ENCODE data around the gene LKAAEAR1.
"Not testable (repeated sequence)": the region's sequence is repeated elsewhere in the genome, so short reads cannot be mapped to it uniquely, and the experiment has no call there.

Gene LKAAEAR1

DNA sequence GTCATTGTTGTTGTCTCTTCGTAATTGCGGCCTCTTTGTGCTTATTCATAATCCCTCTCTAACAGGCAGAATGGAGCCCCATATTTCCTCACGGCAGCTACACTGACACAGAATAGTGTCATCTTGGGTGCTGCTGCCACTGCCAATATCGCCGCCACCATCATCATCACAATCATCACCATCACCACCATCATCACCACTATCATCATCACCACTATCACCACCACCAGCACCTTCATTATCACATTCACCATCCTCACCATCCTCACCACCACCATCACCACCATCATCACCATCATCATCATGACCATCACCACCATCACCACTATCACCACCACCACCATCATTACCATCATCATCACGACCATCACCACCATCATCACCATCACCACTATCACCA, 12.3 kb upstream of the LKAAEAR1 start:
- DNase-seq = no peak

DNA sequence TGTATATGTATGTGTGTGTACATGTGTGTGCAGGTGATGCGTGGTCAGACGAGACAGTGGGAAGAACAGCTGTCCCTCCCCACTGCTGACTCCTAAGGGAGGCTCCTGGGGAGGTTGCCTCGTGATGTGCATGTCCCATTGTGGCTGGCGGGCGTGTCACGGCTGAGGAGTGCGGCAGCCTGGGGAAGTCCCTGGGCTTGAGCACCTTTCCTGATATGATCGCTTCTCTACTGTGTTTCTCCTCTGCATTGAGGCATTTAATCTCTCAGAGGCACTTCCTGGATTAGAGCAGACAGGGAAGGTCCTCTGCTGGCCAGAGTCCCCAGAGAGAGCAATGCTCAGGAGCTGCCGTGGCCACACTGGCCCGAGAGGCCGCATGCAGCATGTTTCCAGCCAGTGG, 11.7 kb upstream of the LKAAEAR1 start:
- no peak for DNase-seq

DNA sequence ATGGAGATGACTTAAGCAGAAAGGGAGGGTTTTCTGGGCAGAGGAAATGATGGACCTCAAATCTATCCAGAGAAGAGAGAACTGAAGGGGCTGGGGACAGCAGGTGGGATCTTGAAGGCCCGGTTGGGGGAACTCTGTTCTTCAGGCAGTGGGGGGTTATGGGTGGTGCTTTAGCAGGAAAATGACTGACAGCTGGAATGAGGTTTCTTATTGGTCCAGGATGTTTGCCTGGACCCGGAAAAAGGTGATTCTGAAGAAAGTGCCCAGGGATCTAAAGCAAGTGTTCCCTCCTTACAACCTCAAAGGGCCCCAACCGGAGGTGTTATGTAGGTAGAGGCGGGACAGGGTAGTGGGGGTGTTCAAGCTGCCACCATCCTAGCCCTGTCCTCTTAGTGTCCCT, 11.3 kb upstream of the LKAAEAR1 start:
- DNase-seq = no peak

DNA sequence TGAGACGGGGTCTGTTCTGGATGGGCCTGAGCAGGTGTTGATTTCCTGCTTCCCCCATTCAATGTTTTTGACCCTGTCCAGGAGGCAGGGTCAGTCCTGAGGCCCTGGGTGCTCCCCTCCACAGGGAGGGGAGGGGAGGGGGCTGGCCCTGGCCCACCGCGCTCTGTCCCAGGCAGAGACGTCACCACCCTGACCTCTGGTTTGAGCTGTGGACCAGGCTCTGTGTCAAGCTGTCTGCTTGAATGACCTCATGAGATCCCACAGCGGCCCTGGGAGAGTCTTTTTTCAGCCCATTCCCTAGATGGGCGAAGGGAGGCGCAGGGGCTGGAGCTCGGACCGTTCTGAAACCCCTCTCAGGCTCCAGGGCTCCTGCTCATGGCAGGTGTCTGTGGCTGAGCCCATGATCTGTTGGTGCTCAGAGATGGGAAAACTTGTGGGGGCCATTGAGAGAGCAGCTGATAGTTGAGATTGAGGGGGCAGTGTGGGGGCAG, 8.9 kb upstream of the LKAAEAR1 start:
- DNase-seq = no peak

DNA sequence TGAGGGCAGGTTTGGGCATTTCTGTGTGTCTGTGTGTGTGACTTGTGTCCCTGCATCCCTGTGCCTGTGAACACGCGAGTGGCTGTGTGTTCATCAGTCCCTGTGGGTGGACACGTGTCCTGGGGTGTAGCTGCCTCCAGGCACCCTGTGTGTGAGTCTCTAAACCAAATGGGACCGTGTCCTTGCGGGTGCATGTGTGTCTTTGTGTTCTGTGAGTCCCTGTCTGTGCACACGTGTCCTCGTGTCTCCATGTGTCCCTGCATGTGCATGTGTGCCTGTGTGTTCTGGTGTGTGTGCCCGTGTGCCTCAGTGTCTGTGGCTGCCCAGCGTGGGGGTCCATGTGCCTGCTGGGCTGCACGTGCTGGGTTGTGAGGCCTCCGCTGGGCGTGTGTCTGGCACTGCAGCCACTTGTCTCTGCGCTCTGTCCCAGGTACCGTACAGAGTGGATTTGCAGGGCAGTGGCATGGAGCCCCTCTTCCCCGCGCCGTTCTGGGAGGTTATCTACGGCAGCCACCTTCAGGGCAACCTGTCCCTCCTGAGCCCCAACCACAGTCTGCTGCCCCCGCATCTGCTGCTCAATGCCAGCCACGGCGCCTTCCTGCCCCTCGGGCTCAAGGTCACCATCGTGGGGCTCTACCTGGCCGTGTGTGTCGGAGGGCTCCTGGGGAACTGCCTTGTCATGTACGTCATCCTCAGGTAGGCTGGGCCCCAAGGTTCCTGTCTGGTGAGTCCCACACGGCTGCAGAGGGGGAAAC, 8.2 kb upstream of the LKAAEAR1 start:
- no peak for DNase-seq

DNA sequence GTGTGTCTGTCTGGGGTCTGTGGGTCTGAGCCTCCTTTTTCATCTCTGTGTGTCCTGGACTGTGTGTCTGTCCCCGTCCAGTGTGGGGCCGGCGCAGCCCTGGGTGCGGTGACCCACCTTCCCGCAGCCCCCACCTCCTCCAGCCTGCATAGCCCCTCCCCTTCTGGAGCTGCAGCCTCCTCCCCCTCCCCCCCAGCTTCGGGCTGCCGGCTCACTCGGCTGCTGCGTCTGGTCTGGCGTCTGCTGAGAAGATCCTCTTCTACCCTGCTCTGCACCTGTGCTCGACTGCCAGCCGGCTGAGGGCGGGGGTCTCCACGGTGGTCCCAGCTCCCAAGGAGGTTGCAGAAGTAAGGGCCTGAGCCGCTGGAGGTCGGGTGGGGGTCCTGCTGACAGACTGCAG, 7.6 kb upstream of the LKAAEAR1 start:
- DNase-seq = no peak

DNA sequence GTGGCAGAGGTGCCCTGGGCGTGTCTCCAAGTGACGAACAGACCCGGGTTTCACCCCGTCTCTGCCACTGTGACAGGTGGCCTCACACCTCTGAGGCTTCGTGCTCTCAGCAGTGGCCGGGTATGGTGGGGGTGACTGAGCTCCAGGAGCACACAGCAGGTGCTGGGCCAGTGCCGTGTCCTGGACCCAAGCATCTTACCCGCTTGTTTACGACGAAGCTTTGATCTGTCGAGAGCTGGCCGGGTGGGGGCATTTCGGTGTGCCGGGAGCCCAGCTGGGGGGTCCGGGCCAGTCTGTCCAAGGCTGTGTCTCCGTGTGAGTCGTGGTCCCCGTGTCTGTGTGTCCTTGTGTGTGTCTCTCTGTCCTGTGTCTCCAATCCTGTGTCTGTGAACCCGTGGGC, 7.1 kb upstream of the LKAAEAR1 start:
- no peak for DNase-seq

DNA sequence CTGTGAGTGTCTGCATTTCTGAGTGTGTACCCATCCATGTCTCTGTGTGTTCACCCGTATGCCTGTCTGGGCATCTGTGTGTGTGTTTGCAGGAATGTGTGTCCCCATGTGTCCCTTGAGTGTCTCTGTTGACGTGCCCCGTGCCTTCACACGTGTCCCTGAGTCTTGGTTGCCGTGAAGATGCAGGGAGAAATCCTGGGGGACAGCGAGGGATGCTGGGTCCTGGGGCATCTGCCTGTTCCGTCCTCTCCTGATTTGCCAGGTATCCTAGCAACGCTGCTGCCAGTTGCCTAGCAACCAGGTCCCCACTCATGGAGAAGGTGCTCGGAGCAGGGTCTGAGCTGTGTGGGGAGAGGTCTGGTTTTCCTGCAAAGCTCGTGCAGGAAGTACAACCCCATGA, 6.0 kb upstream of the LKAAEAR1 start:
- DNase-seq = no peak

DNA sequence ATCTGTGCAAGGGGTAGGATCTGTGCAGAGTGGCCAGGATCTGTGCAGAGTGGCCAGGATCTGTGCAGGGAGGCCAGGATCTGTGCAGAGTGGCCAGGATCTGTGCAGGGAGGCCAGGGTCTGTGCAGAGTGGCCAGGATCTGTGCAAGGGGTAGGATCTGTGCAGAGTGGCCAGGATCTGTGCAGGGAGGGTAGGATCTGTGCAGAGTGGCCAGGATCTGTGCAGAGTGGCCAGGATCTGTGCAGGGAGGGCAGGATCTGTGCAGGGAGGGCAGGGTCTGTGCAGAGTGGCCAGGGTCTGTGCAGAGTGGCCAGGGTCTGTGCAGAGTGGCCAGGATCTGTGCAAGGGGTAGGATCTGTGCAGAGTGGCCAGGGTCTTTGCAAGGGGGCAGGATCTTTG, 4.4 kb upstream of the LKAAEAR1 start:
- not testable (repeated sequence) for DNase-seq

DNA sequence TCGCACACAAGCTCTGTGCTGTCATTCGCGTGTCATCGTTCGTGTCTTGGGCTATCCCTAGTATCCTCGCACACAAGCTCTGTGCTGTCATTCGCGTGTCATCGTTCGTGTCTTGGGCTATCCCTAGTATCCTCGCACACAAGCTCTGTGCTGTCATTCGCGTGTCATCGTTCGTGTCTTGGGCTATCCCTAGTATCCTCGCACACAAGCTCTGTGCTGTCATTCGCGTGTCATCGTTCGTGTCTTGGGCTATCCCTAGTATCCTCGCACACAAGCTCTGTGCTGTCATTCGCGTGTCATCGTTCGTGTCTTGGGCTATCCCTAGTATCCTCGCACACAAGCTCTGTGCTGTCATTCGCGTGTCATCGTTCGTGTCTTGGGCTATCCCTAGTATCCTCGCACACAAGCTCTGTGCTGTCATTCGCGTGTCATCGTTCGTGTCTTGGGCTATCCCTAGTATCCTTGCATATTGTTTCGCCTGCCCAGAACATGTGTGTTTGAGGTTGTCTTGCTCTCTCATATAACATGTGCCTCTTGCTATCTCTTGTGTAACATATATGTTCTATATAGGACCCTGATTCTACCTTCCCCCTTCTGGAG, 3.1 kb upstream of the LKAAEAR1 start:
- DNase-seq = not testable (repeated sequence)

DNA sequence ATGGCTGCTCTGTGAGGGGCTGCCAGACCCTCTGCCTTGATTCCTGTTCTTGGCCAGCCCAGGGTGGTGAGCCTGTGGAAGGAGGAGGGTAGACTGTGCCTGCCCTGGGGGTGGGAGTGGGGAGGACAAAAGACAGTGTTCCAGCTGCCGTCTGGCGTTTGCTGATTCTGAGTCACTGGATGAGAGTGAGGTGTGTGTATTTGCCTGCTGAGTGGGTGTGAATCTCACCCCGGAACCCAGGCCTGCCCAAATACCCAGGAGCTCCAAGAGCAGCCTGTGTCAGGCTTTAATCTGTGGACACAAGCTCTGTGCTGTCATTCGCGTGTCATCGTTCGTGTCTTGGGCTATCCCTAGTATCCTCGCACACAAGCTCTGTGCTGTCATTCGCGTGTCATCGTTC, 2.6 kb upstream of the LKAAEAR1 start:
- DNase-seq = no peak

DNA sequence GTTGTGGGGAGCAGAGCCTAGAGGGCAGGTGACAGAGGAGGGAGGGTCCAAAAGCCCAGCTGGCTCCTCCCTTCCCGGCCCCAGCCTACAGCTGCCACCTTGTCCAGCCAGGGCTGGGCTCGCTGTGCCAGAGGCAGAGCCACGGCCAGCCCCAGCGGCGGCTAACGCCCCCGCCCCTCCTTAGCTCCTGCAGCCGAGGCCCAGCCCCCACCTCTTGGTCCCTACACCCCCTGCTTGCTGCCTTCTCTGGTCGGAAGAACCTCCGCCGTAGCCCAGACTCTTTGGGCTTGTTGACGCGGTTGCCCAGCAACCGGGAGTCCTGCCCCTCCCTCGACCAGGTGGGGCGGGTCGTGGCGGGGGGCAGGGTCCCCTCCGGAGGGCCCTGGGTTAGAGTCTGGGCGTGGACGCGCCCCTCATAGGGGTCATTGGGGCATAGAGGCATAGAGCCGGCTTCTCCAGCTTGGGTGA, 521 bp upstream of the LKAAEAR1 start:
- DNase-seq = no peak

DNA sequence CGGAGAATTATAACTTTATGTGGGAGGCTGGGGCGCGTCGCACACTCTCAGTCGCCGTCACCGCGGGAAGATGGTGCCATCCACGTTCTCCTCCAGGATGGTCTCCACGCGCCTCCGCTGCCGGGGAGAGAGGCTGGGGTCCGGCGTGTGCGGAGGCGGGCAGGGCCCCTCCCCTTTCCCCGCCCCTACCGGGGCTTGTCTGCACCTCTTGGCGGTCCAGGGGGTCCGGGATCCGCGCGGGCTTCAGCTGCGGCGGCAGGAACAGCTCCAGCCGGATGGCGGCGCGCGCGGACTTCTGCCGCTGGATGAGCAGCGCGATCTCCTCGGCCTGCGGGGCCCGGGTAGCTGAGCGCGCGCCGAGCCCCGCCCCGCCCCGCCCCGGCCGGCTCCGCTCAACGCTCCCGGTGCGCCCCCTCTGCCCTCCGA, 807 bp downstream of the LKAAEAR1 start:
- DNase-seq = no peak

DNA sequence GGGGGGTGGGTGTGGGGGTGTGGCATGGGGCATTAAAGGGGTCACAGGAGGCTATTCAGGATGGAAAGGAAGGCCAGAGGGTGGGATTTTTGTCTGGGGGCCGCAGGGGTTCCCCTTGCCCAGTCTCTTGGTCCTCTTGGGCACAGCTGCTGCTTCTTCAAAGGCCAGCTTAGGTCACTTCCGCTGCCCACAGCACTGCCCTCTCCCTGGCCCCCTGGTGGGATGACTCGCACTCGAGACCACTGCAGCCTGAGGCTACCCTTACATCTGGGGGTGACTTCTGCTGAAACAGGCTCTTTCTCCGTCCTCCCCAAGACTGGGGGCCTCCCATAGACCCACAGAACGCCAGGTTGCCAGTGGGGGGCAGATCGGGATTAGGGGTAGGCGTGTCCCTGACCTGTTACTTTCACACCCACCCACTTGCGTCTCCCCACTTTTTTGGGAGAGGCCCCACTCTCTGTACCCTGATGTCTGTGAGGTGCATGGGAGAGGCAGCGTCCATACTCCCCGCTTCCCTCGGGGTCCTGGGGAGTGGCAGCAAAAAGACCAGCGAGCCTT, 1.3 kb downstream of the LKAAEAR1 start:
- no peak for DNase-seq

DNA sequence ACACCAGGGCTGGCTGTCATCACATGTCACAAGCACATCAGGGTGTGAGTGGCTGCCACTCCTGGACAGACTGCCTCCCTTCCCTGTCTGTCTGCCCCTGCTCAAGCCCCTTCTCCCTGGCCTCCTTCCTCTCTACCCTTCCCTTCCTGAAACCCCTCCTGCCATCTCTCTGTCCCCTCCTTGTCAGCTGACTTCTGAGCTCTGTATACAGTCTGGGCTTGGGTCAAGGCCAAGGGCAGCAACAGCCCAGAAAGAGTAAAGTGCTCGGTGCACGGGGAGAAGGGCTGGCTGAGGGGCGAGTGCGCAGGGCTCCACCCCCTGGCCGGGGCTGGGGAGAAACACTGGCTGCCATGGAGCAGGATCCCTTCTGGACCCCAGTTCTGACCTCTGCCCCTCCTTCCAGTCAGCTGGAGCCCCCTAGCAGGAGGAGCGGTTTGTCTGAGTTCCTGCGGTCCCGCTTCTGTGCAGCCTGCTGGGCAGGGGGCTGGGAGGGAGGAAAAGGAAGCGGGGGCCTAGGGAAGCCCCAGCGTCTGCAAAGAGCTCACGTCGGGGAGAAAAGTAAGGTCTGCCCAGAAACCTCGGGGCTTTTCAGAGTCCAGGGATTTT, 2.0 kb downstream of the LKAAEAR1 start:
- DNase-seq = no peak

DNA sequence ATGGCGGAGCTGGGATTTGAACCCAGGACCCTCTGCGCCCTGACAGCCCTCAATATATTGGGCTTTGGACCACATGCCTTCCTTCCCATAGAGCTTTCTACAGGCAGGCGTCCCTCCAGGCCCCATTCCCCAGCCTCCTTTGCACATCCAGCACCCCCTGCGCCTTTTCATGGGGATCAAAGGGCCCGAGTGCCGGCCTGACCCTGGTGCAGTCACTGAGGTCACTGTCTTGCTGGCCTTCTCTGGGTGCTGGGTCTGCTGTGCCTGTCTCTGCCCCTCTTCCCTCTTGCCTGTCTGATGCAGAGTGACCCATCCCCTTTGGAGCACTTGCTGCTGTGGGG, 2.6 kb downstream of the LKAAEAR1 start:
- DNase-seq = no peak

DNA sequence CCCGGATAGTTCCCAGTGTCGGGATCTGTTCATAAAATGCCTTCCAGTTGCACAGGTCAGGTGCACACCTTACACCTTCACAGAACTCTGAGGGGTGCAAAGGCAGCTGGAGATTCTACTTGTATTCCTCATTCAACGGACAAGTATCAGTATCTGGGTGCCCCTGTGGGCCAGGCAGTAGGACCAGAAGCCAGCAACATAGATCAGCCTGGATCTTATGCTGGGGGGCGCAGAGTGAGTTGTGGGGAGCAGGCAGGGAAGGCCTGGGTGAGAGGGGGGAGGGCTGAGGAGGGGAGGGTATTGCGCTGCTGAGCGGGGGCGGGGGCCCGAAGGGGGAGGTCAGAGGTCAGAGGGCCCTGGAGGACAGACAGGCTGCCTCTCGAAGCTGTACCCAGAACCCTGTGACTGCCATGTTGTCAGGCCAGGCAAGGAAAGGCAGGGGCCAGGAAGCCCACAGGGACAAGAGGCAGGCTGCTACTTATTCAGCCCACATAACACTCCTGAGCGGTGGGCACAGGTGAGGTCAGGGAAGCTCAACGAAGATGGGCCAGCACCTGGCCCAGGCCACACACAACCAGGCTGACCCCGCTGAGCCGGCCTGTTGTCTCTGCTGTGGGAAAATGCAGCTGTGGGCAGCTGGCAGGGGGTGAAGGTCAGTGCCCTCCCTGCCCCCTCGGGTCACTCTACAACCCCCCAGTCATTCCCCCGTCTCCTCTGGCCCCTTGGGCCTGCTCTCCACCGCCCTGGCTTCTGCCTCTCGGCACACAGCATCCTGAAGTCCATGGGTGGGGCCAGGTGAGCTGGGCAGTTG, 3.2 kb downstream of the LKAAEAR1 start:
- no peak for DNase-seq

DNA sequence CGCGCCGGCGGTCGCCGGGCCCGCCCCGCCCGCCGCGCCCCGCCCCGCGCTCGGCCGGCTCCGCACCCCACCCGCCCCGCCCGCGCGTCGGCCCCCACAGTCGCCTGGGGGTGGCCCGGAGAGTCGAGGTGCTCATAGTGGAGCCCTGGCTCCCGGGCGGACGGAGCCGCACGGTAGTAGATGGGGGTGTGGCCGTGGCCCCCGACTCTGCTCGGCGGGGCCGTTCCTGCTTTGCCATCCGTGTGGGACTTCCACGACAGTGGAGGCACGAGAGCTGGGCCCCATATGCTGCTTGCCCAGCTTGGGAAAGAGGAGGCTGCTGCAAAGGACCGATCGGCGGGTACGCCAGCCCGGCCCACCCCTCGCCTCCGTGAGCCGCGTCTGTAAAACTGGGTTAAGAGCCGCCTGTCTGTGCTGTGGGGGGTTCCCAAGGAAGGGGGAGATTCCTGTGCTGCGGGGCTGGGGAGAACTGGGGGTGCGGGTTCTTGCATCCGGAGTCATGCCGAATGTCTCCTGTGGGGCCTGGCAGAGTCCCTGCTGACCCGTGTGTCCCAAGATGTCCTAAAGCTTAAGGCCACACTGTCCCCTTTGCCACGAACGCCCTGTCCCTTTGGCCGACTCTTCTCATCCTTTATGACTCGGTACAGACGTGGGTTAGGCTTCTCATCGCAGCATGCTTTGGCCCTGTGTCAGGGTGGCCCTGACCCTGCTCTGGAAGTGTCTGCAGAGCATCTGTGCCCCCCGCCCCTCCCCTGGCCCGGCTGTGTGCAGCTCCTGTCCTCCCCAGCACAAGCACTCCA, 4.0 kb downstream of the LKAAEAR1 start, which contains the start of gene OPRL1:
TSS of gene OPRL1 (plus strand) at position 70 of the 800 bp plus-strand sequence. CDS start 12,639 bp downstream, outside the sequence.
- DNase-seq = no peak

DNA sequence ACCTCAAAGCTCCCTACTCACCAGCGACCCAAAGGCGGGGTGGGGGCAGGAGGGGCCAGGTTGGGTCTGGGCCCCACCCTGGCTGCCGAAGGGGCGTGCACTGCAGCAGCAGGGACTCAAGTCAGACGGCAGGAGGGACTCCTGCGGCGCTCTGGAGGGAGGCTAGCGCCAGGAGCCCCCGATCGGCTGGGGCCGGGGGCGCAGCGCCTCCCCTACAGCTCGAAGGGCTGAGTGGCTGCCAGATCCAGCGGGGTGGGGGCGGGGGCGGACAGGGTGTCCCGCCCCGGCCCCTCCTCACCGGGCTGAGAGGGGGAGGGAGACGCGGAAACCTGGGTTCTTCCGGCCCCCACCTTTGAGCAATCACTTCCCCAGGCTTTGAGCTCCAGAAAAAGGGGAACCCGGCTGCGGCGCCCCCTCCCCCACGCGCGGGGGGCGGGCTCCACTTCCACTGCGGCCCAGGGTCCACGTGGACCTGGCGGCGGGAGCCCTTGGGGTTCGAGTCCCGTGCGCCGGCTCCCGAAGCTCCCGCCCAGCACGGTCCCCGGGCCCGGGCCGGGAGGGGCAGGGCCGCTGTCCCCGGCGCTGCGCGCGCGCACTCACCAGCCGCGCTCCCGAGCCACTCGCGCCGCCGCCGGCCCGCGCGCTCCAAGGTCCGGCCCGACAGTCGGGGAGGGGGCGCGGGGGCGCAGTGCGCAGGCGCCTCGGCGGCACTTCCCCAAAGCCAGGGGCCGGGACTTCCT, 4.8 kb downstream of the LKAAEAR1 start, which contains the start of gene RGS19:
TSS of gene RGS19 (minus strand) at position 246 of the 740 bp plus-strand sequence. CDS start 2,632 bp downstream, outside the sequence.
- peak; percentile 47 for DNase-seq

DNA sequence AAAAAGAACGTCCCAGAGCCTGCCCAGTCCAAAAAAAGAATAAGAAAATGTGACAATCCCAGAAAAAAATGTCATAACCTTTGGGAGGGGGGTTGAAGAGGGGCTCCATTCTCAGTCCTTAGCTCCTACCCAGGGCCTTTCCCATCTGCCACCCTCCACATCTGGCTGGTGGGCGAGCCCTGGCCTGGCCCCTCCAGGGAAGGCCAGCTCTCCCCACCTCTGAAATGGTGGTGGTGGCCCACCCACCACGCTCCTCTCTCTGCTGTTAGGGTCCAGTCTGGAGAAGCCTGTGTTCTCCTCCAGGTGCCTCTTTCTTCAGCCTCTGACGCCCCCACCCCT, 5.3 kb downstream of the LKAAEAR1 start:
- no peak for DNase-seq

DNA sequence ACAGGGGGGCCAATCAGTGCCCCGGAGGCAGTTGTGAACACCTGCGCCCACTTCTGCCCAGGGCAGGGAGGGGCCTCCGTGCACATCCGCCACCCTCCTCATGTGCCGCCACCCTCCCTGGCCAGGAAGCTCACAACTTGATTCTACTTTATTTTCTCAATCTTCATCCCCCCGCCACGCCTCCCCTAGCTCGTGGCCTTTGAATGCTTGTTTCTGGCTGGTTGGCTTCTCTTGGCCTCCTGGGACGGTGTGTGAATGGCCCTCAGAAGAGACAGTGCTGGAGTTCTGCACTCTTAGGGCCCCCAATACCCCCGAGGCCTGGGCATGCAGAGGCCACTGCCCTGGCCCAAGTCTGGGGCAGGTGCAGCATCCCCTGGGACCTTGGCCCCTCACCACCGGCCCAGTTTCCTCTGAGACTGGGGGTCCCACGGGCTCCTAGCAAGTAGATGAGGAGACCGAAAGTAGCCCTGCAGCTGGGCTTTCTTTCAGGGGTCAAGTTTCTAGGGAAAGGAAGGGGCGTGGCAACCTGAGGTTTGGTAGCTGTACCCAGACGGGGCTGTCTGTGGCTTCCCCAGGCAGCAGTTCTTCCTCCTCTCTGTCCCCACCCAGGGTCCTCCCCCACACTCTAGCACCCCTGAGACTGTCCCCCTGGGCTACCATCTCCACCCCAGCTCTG, 6.2 kb downstream of the LKAAEAR1 start:
- no peak for DNase-seq

Measured in activated CD4-positive, alpha-beta T cell treated with anti-CD3 and anti-CD28 coated beads for 1 hour (primary cell).